ENCODE measurements around the gene S100PBP.
"Not testable (repeated sequence)": the region's sequence is repeated elsewhere in the genome, so short reads cannot be mapped to it uniquely, and the experiment has no call there.

S100PBP gene

DNA sequence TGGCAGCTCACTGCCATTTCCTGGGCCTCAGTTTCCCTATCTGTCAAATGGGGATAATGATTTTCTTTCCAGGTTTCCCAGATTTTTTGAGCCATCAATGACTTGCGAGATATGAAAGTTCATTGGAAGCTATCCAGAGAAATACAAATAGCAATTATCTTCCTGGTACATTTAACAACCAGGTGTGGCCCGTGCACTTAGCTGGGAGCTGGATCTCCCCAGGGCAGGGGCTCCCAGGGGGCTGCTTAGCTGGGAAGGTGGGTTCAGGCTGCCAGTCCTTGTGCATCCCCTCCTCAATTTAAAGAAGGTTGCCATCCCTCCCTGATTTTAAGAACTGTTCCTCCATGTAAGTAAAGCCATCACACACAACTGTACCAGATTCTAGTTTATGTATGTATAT is 87.3 kb downstream of the S100PBP start:
- TF ChIP-seq Cebpa-rat (IDR thresholded peaks at IDR 0.05), result no peak

DNA sequence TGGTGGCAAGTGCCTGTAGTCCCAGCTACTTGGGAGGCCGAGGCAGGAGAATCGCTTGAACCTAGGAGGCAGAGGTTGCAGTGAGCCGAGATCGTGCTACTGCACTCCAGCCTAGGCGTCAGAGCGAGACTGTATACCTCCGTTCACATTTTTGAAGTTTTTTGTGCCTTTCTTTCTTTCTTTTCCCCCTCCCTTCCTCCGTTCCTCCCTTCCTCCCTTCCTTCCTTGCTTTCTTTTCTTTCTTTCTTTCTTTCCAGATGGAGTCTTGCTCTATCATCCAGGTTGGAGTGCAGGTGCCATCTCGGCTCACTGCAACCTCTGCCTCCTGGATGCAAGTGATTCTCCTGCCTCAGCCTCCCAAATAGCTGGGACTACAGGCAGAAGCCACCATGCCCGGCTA is 88.1 kb downstream of the S100PBP start:
- H3K4me3 ChIP-seq, result not testable (repeated sequence)

More for the DNA sequence above, 87.3 kb downstream of the S100PBP start:
- Histone ChIP-seq H3K27ac (no peak overlapping the region), H3K4me2 (no peak overlapping the region), H3K4me3 (no peak overlapping the region), H3K9ac (no peak overlapping the region), H3K36me3 (no peaks in the 10 kb centered on the region), H3K27me3 (peaks cover 0 to 11% (median 0%) of the 10 kb centered on the region in 11 experiments; a peak in 6 of 22 replicates), H3K9me3 (replicated peaks in 1 of 11) (no peaks in the 10 kb centered on the region), H4K20me1 (peaks cover 0 to 7% (median 0%) of the 10 kb centered on the region in 11 experiments; a peak in 1 of 22 replicates), H3K4me1 (peaks cover 12 to 24% (median 18%) of the 10 kb centered on the region in 10 experiments)

DNA sequence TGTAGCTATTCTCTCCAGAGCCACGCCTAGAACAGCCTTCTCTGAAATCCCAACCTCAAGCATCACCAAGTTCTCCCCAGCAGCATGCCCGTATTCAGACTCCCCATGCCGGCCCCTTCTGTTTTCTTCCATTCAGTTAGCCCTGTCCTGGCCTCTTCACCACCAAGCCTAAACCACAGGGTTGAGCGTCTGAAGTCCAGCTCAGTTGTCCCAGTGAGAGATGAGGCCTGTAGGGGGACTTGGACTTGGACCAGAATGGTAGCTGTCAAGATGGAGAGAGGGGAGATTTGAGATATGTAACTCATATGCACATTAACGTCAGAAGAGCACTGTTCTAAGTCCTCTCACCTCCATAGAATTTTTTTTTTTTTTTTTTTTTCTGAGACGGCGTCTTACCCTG is 89.2 kb downstream of the S100PBP start:
- H3K9me3 ChIP-seq (replicated peaks in 1 of 11), result peaks cover 0 to 7% (median 4%) of the 10 kb centered on the region in 11 experiments; a peak in 9 of 22 replicates
- no peaks in the 10 kb centered on the region for H3K36me3 ChIP-seq
- no peak for TF ChIP-seq Cebpa-rat (IDR thresholded peaks at IDR 0.05)
- no peak overlapping the region for H3K27ac ChIP-seq
- peaks cover 0 to 17% (median 7%) of the 10 kb centered on the region in 10 experiments; a peak in 12 of 20 replicates for H3K4me1 ChIP-seq
- peaks cover 0 to 2% (median 0%) of the 10 kb centered on the region in 11 experiments; a peak in 4 of 22 replicates for H3K27me3 ChIP-seq
- no peak overlapping the region for H3K4me3 ChIP-seq
- no peaks in the 10 kb centered on the region for H4K20me1 ChIP-seq
- H3K9ac ChIP-seq, result no peak overlapping the region
- H3K4me2 ChIP-seq, result no peak overlapping the region

More for the DNA sequence above, 88.1 kb downstream of the S100PBP start:
- not testable (repeated sequence) for H4K20me1 ChIP-seq; H3K27me3 ChIP-seq; H3K4me2 ChIP-seq; H3K9ac ChIP-seq; H3K9me3 ChIP-seq (replicated peaks in 1 of 11); H3K36me3 ChIP-seq; H3K27ac ChIP-seq
- H3K4me1 ChIP-seq, result peaks cover 4 to 20% (median 11%) of the 10 kb centered on the region in 10 experiments

DNA sequence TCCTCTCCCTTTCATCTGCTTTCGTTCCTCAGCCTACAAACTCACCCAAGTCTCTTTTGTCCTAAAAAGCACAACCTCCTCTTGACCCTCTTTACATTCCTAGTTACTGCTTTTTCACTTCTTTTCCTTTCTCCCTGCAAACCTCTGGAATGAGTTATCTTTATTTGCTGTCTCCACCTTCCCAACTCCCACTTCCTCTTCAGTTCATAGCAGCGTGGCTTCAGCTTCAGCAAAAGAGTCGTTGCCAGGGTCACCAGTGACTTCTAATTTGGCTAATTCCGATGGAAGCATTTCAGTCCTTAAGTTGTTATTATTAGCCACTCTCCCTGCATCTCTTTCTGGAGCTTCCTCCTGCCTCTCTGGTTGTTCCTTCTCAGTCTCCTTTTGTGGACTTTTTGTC is 90.0 kb downstream of the S100PBP start:
- Histone ChIP-seq H3K36me3 (no peaks in the 10 kb centered on the region), H3K9ac (no peak overlapping the region), H3K4me1 (peaks cover 0 to 17% (median 7%) of the 10 kb centered on the region in 10 experiments; a peak in 10 of 20 replicates), H3K4me2 (peak overlapping the region in 5 of 11 experiments; percentile 8 to 60 (median 43); a peak in 9 of 22 replicates), H3K4me3 (no peak overlapping the region), H3K9me3 (replicated peaks in 1 of 11) (peaks cover 0 to 7% (median 4%) of the 10 kb centered on the region in 11 experiments; a peak in 9 of 22 replicates), H3K27me3 (no peaks in the 10 kb centered on the region), H3K27ac (no peak overlapping the region), H4K20me1 (no peaks in the 10 kb centered on the region)
- TF ChIP-seq Cebpa-rat (IDR thresholded peaks at IDR 0.05), result no peak
